HAP-1 (cell line): Measurements from ENCODE around the gene RCBTB1.
"Not testable (repeated sequence)": the region's sequence is repeated elsewhere in the genome, so short reads cannot be mapped to it uniquely, and the experiment has no call there.

Experiments used
- DNase-seq, 2 experiments: peaks; one replicate each; pipeline ENCODE4 v3.0.0-alpha.2; 2016 to 2020; ENCODE audit warnings: low spot score in 2 of 2
- H3K27me3 ChIP-seq: fragments of 250-450 bp; sonication (Bioruptor Pico); 2 replicates; pipeline ENCODE4 v1.5.1; 2020; ENCODE audit warnings: low read depth, mild to moderate bottlenecking, moderate library complexity
- H3K36me3 ChIP-seq: fragments of 250-450 bp; sonication (Bioruptor Pico); replicated peaks from 2 replicates; pipeline ENCODE4 v1.5.1; 2020; ENCODE audit warnings: mild to moderate bottlenecking
- H3K4me1 ChIP-seq: fragments of 250-450 bp; sonication (Bioruptor Pico); 2 replicates; pipeline ENCODE4 v1.5.1; 2020; ENCODE audit warnings: mild to moderate bottlenecking
- H3K4me3 ChIP-seq: fragments of 250-450 bp; sonication (Bioruptor Pico); 2 replicates; pipeline ENCODE4 v1.5.1; 2020; ENCODE audit warnings: mild to moderate bottlenecking, moderate library complexity
- H3K9me3 ChIP-seq: fragments of 250-450 bp; sonication (Bioruptor Pico); 2 replicates; pipeline ENCODE4 v1.5.1; 2020; ENCODE audit warnings: mild to moderate bottlenecking, moderate library complexity
- in situ Hi-C: fragments of 300-500 bp; cut with MboI; formaldehyde crosslinking; loops from 3 replicates; pipeline ENCODE4 v1.14.3; 2020; ENCODE audit warnings: low sequenced_read_pairs, inconsistent platforms, mixed read lengths

The RCBTB1 gene

DNA sequence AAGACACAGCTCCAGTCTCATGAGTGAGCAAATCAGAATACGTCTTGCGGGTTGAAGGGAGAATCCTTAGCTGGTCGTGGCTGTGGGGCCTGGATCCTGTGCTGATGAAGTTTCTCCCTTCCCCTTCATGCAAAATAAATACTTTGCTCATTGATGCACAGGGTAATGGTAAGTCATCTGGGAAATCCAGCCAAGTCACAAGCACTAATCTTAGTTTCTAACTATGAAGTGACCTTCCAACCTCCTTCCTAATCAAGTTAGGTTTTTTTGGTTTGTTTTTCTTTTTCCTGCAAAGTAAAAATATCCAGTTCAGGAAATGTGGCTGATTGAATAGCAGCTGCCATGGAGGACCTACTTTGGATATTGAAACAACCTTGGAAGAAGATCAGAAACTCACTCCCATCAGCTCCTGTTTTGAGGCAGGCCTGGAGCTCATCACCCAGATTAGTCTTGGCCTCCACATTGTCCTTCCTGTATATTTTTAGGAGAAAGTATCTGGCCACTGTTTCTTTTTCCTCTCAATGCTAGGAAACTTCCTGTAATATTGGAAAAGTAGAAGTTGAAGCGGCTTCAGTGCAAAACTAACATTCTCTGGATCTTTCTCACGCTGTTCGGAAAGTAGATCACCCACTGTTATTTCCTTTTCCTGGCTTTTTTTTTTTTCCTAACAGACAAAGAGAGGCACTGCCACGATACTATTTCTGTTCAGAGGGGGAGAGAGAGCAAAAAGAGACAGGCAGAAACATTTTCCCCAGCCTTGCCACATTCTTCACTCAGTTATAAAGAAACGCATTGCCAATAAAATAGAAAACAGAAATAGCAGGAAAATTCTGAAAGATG, 30.7 kb upstream of the RCBTB1 start:
- Histone ChIP-seq H3K4me3 (no peak overlapping the region), H3K4me1 (peaks cover 2% of the 10 kb centered on the region; the same call in 1 of the 2 replicates), H3K27me3 (no peaks in the 10 kb centered on the region), H3K9me3 (no peaks in the 10 kb centered on the region), H3K36me3 (no peaks in the 10 kb centered on the region)
- in situ Hi-C loops, result no loop called here
- DNase-seq, result no peak

DNA sequence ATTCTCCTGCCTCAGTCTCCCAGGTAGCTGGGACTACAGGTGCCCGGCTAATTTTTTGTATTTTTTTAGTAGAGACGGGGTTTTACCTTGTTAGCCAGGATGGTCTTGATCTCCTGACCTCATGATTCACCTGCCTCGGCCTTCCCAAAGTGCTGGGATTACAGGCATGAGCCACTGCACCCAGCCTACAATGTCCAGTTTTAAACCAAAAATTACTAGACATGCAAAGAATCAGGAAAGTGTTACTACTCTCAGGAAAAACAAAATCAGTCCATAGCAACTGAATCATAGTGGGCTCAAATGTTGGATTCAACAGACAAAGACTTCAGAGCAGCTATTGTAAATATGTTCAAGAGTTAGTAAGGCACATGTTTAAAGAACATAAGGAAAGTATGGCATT, 26.7 kb upstream of the RCBTB1 start:
- in situ Hi-C loops, H3K4me1 ChIP-seq, H3K9me3 ChIP-seq, H3K4me3 ChIP-seq, H3K36me3 ChIP-seq, DNase-seq, H3K27me3 ChIP-seq: not testable (repeated sequence)

DNA sequence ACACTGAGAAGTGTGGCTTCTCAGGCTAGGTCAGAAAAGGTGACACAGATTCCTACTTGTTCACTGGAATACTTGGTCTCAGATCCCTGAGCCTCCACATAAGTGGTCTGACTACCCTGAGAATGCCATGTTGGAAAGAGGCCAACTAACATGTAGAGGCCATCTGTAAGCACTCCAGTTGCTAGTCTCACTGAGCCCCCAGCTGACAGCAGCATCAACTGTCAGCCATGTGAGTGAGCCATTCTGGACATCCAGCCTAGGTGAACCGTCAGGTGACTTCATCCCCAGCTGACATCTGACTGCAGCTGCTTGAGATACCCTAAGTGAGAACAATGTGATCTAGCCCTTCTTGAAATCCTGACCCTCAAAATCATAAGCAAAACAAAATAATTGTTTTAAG, 24.8 kb upstream of the RCBTB1 start:
- no peaks in the 10 kb centered on the region for H3K9me3 ChIP-seq
- no peak overlapping the region for H3K4me3 ChIP-seq
- no peaks in the 10 kb centered on the region for H3K4me1 ChIP-seq
- no peaks in the 10 kb centered on the region for H3K27me3 ChIP-seq
- no peak for DNase-seq
- no peaks in the 10 kb centered on the region for H3K36me3 ChIP-seq
- in situ Hi-C loops, result no loop called here

DNA sequence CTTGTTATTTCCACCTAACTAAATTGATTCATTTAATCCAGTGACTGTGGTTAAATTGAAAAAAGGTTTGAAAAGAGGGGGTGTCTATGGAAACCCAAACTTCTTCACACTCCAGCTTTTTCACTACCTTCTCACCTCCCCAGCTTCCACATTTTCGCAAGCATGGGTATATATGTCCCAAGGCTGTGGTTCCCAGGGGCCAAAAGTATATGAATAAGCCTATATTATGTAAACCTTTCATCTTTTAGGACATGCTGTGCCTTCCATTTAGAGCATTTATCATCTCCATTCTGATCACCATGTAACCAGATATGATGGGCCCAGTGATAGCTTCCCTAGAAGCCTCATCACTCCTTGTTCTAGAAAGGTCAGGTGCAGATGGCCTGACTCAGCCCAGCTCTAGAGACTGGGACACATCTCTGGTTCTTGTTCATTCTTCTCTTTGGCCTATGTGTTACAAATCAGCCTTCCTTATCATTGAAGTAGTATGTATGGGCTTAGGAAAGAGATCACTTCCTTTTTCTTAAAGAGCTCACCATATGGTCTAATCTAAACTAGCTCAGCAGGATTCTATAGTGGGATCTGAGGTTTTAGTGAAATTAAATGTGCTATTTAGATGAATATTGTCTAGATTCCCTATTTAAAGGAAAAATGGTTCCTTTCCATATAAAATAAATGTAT, 23.4 kb upstream of the RCBTB1 start:
- Histone ChIP-seq H3K9me3 (no peaks in the 10 kb centered on the region), H3K4me1 (no peaks in the 10 kb centered on the region)
- in situ Hi-C loops, result loop anchor here (5.0 kb wide), 1 partner anchor 306 kb away; no protein-coding TSS in a partner anchor

DNA sequence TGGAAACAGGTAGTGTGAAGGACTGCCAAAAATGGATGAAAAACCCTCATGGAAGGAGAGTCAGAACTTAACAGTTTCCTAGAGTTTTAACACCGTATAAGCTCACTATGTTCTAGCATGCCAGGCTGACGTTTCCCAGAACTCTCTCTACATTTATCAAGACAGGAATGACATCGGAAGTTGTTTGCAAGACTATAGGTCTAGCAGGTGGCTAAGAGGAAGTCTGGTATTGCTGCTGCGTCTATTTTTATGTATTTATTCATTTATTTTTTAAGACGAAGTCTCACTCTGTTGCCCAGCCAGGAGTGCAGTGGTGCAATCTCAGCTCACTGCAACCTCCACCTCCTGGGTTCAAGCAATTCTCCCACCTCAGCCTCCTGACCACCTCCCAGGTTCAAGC, 22.4 kb upstream of the RCBTB1 start:
- in situ Hi-C loops, result loop anchor here (5.0 kb wide), 1 partner anchor 305 kb away; no protein-coding TSS in a partner anchor

More for the DNA sequence above, 23.4 kb upstream of the RCBTB1 start:
- Histone ChIP-seq H3K4me3 (no peak overlapping the region), H3K36me3 (no peaks in the 10 kb centered on the region), H3K27me3 (no peaks in the 10 kb centered on the region)
- DNase-seq, result no peak

DNA sequence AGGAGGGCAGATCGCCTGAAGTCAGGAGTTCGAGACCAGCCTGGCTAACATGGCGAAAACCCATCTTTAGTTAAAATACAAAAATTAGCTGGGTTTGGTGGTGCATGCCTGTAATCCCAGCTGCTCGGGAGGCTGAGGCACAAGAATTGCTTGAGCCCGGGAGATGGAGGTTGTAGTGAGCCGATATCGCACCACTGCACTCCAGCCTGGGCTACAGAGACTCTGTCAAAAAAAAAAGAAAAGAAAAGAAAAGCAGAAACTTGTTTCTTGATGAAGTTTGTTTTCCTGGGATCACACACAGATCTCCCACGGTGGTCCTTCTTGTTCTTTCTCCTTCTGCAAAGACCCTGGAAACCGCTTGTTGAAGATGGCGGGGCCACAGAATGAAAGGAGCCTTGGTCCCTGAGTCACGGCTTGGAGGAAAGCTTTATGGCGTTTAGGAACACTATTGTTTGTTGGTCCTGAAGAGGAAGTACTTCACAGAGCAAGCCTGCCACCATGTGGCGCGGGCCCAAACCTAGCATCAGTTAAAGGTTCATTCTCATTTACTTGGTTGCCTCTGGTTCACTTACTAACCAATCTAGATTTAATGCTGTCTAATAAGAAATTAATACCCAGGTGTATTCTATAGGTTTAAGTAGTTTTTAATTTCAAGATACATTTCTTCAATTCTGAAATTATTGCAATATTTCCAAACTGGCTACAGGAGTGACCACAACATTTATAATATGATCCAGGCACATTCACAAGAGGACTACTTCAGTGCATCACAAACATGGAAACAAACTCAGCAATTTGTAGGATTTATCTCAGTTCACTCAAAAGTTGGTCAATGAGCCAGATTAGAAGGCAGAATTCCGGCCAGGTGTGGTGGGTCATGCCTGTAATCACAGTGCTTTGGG, 21.6 kb upstream of the RCBTB1 start:
- in situ Hi-C loops, result loop anchor here (5.0 kb wide), 1 partner anchor 305 kb away; no protein-coding TSS in a partner anchor

More for the DNA sequence above, 22.4 kb upstream of the RCBTB1 start:
- H3K9me3 ChIP-seq, result no peaks in the 10 kb centered on the region
- no peaks in the 10 kb centered on the region for H3K4me1 ChIP-seq
- no peak for DNase-seq
- no peaks in the 10 kb centered on the region for H3K27me3 ChIP-seq
- H3K4me3 ChIP-seq, result no peak overlapping the region
- no peaks in the 10 kb centered on the region for H3K36me3 ChIP-seq

DNA sequence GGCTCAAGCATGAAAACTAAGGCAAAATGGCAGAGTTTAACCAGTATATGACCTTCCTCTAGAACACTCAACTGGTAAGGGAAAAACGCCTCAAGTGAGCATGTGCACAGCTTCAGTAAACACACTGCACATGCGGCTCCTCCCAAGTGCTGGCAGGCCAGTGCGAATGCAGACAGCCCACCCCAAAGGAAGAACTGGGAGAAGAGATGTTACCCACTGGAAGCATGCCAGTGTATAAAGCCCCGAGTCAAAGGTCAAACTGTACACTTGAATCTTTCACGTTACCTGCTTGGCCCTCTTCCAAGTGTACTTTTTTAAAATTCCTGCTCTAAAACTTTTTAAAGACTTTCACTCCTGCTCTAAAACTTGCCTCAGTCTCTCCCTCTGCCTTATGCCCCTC, 19.2 kb upstream of the RCBTB1 start:
- in situ Hi-C loops, result no loop called here
- Histone ChIP-seq H3K9me3 (no peaks in the 10 kb centered on the region), H3K4me1 (0 out of 2 replicates have a peak, but pooled peaks cover 2% of the 10 kb centered on the region), H3K36me3 (no peaks in the 10 kb centered on the region), H3K27me3 (no peaks in the 10 kb centered on the region), H3K4me3 (no peak overlapping the region)
- no peak for DNase-seq

More for the DNA sequence above, 21.6 kb upstream of the RCBTB1 start:
- Histone ChIP-seq H3K9me3 (no peaks in the 10 kb centered on the region), H3K36me3 (no peaks in the 10 kb centered on the region), H3K4me1 (0 out of 2 replicates have a peak, but pooled peaks cover 2% of the 10 kb centered on the region), H3K27me3 (no peaks in the 10 kb centered on the region), H3K4me3 (no peak overlapping the region)
- peak; percentile 88 to 93 for DNase-seq

DNA sequence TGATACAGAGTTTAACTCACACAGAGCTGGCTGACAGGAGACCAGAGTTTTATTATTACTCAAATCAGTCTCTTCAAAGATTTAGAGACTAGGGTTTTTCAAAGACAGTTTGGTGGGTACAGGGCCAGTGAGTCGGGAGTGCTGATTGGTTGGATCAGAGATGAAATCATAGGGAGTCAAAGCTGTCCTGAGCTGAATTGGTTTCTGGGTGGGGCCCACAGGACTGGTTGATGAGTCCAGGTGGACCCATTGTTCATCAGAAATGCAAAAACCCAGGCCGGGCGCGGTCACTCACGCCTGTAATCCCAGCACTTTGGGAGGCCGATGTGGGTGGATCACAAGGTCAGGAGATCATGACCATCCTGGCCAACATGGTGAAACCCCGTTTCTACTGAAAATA, 17.3 kb upstream of the RCBTB1 start:
- in situ Hi-C loops, H3K4me1 ChIP-seq, H3K4me3 ChIP-seq, DNase-seq, H3K27me3 ChIP-seq, H3K9me3 ChIP-seq, H3K36me3 ChIP-seq: not testable (repeated sequence)

GRCh38 chr13:49602005-49602404, 16.6 kb upstream of the RCBTB1 start:
- Histone ChIP-seq H3K27me3 (no peaks in the 10 kb centered on the region), H3K4me1 (0 out of 2 replicates have a peak, but pooled peaks cover 2% of the 10 kb centered on the region), H3K36me3 (no peaks in the 10 kb centered on the region), H3K4me3 (no peak overlapping the region), H3K9me3 (no peaks in the 10 kb centered on the region)
- no peak for DNase-seq
- in situ Hi-C loops, result no loop called here

DNA sequence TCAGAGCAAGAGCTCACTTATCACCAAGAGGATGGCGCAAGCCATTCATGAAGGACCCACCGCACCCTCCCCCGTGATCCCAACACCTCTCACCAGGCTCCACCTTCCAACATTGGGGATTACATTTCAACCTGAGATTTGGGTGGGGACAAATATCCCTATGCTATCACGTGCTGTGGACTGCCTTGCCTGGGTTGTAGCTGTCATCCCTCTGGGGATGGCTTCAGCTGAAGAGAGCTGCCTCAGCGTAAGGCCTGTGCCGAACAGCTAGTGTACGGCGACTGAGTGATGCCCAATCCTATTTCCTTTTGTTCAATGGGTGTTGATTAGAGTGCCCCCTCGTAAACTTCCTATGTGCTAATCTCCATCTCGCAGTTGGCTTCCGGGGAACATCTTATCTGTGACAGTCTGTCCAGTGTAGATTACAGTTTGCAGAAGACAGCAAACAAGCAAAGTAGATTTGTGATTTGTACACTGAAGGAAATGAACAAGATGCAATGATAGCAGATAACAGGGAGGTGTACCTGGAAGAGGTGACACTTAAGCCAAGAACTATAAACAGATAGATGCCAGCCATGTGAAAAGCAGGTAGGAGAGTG, 11.8 kb upstream of the RCBTB1 start:
- Histone ChIP-seq H3K4me3 (no peak overlapping the region), H3K27me3 (no peaks in the 10 kb centered on the region), H3K4me1 (no peaks in the 10 kb centered on the region), H3K36me3 (no peaks in the 10 kb centered on the region), H3K9me3 (no peaks in the 10 kb centered on the region)
- no peak for DNase-seq
- in situ Hi-C loops, result no loop called here

DNA sequence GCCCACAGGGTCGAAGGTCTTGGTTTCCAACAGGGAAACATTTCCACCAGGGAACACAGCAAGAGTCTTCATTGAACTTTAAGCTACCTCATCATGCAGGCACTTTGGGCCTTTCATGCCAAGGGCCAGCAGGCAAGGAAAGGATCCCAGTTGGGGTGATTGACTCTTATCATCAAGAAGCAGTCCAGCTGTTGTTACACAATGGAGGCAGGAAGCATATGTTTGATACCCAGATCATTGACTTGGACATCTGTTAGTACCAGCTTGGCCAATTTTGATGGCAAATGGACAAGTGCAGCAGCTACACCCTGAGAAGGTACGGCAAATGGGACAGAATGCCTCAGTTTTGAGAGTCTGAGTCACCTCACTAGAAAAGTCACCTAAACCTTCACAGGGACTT, 10.9 kb upstream of the RCBTB1 start:
- no peaks in the 10 kb centered on the region for H3K27me3 ChIP-seq
- H3K4me1 ChIP-seq, result no peaks in the 10 kb centered on the region
- DNase-seq, result no peak
- H3K36me3 ChIP-seq, result no peaks in the 10 kb centered on the region
- no peak overlapping the region for H3K4me3 ChIP-seq
- in situ Hi-C loops, result no loop called here
- no peaks in the 10 kb centered on the region for H3K9me3 ChIP-seq

DNA sequence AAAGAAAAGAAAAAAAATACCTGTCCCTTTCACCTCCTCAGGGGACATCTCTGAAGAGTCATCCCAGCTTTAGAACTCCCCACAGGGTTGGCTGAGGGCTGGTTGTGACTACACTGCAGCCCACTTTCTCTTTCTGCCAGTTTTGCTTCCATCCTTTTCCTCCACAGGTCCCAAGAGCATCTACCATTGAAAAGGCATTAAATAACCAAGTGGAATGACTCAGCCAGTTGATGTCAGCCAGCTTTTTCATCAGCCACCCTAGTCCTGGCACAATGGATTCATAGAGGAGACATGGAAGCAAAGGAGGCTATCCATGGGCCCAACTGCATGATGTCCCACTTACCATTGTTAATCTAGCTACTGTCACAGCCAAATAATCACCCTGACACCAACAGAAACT, 9.2 kb upstream of the RCBTB1 start:
- DNase-seq, result no peak
- Histone ChIP-seq H3K27me3 (no peaks in the 10 kb centered on the region), H3K36me3 (no peaks in the 10 kb centered on the region), H3K4me3 (no peak overlapping the region), H3K4me1 (no peaks in the 10 kb centered on the region), H3K9me3 (no peaks in the 10 kb centered on the region; the same call in 1 of the 2 replicates)
- in situ Hi-C loops, result no loop called here

GRCh38 chr13:49593876-49594275, 8.5 kb upstream of the RCBTB1 start:
- H3K36me3 ChIP-seq, H3K4me3 ChIP-seq, H3K4me1 ChIP-seq, DNase-seq, in situ Hi-C loops, H3K9me3 ChIP-seq, H3K27me3 ChIP-seq: not testable (repeated sequence)
